HG02588 (cell line): Measurements from ENCODE around the gene SEC14L1.
"Not testable (repeated sequence)": the region's sequence is repeated elsewhere in the genome, so short reads cannot be mapped to it uniquely, and the experiment has no call there.

Experiments used
- ATAC-seq: cut with Tn5 transposase; IDR thresholded peaks from one replicate; pipeline ENCODE4 v1.9.1; 2021; ENCODE audit warnings: mild to moderate bottlenecking, moderate library complexity; ENCODE audit not compliant: unreplicated experiment

The SEC14L1 gene

DNA sequence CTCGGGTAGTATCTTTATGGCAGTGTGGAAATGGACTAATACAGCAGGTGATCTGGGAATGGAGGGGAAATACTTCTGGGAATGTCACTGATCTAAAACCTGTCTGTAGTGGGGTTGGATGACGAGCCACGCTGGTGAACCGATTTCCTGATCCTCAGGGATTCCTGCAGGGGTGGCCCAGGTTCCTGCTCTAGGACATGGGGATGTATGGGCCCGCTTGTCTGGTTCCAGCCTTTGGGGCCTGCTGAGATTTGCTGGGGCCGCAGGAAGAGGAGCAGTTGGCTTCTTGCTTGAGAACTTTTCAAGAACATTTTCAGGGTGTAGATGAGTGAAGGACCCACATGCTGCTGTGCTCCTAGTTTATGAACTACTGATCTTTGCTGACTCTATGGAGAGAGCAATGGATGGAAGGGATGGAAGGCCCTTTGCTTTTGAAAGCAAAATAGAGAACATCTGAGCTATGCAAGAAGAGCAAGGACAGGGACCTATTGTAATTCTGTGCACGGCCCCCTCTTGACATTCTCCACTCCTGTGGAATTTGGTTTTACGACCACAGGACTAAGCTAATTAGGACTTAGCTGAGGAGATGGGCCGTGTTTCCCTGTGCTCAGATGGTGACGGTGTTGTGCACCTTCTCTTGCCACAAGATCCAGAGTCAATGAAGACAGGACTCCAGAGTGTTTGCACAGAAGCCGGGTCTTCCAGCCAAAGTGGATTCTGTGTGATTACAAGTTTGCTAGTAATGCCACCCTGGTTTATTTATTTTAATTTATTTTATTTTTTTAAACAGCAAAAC is 90.5 kb downstream of the SEC14L1 start:
- ATAC-seq, result no peak

DNA sequence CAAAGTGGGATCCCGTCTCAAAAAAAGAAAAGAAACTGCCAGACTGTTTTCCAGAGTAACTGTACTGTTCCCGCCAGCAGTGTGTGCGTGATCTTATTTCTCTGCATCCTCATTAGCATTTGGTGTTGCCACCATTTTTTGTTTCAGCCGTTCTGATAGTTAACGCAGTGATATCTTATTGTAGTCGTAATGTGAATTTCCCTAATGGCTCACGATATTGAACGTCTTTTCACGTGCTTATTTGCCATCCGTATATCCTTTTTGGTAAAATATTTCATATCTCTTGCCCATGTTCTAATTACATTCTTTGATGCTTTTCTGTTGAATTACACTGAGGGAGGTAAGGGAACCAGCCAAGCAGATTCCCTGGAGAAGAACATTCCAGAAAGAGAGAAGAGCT is 92.4 kb downstream of the SEC14L1 start:
- ATAC-seq, result no peak

DNA sequence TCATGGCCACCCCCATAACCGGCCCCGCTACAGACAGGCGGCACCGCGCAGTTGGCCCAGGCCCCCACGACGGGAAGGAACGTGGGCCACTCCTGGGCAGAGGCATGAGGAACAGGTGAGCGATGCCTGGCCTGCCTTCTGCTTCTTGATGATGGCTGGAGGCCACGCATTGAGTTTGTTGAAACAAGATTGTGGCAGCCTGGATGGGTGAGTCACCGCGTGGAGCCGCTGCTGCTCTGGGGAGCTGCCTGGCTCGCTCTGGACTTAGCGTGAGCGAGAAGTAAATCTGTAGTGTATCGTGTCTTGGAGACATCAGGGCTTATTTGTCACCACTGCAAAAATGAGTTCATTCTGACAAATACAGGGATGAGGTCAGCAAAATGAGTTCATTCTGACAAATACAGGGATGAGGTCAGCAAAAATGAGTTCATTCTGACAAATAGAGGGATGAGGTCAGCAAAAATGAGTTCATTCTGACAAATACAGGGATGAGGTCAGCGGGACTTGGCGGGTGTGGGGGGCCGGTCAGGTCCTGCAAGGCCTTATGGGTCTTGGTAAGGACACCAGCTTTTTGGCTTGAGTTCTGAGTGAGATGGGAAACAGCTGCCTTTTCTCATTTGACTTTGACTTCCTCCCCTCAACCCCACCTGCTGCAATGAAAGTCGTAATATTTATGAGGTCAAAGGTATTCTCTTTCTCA is 93.0 kb downstream of the SEC14L1 start:
- no peak for ATAC-seq

DNA sequence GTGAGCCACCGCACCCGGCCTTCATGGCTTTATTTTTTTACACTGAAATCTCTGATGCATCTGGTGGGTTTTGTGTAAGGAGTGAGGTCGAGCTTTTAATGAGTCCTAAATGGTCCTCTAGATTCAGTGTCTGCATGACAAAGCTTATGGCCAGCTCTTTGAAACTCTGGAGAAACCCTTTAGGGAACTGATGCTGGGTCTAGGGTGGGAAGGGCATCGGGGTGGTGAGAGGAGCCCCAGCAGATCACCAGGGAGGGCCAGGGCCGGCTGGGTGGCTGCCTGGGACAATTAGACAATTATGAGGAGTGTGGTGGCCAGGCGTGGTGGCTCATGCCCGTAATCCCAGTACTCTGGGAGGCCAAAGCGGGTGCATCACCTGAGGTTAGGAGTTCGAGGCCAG is 93.9 kb downstream of the SEC14L1 start:
- ATAC-seq, result no peak

DNA sequence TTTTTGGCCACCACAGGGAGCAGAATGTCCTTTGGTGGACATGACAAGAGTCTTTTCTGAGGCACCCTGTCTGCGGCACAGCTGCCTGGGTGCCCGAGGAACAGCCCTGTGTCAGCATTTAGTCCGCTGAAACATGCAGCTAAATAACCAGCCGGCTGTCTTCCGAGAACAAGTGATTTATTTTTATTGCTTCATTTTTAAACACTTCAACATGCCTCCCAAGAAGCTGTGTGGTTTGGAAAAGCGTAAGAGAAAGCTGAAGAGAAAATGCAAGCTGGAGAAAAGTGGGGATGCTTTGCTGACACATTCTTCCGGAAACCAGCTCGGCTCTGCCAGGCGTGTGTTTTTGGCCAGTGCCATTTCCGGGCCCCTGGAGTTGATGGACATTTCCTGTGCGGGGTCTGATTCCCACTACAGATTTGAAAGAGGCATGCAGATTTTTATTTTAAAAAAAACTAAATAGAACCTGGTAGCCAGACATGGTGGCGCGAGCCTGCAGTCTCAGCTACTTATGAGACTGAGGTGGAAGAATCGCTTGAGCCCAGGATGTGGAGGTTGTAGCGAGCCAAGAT is 94.7 kb downstream of the SEC14L1 start:
- ATAC-seq, result no peak

DNA sequence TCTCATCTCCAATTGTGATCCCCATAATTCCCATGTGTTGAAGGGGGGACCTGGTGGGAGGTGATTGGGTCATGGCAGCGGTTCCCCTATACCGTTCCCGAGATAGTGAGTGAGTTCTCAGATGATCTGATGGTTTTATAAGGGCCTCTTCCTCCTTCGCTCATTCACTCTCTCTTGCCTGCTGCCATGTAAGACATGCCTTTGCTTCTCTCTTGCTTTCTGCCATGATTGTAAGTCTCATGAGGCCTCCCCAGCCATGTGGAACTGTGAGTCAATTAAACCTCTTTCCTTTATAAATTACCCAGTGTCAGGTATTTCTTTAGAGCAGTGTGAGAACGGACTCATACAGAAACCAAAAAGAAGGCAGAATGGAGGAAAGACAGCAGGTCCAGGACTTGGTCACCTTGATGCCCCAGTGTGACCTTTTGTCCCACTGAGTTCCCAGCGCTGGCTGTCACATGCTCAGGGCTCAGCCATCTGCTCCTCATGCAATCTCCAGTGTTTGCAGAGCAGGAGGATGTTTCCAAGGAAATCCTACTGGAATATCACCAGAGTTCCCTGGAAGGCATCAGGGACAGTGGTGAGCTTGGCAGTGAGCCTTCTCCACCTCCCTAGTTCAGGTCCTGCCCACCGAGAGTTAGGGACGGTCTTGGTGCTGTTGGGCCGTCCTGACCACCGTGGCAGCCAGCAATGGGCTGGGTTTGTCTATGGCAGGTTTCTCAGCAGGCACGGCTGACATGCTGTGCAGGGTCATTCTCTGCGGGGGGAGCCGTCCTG is 96.7 kb downstream of the SEC14L1 start:
- no peak for ATAC-seq

DNA sequence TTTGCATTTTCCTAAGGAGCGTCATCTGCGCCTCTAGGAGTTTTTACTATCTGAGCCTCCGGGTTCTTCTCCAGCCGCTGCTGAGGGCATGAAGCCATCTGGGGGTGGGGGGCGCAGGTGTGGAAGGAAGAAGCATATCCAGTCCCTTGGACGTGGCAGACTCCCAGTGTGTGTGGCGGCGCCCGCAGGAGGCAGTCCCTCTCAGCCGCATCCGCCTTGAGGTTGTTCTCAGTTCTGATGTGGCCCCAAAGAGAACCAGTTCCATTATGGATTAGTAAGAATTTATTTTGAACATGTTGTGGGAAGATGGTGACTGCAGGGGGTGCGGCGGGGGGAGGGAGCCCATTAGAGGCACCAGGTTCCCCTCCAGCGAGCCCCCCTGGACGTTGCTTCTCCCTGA is 100.2 kb downstream of the SEC14L1 start:
- no peak for ATAC-seq

DNA sequence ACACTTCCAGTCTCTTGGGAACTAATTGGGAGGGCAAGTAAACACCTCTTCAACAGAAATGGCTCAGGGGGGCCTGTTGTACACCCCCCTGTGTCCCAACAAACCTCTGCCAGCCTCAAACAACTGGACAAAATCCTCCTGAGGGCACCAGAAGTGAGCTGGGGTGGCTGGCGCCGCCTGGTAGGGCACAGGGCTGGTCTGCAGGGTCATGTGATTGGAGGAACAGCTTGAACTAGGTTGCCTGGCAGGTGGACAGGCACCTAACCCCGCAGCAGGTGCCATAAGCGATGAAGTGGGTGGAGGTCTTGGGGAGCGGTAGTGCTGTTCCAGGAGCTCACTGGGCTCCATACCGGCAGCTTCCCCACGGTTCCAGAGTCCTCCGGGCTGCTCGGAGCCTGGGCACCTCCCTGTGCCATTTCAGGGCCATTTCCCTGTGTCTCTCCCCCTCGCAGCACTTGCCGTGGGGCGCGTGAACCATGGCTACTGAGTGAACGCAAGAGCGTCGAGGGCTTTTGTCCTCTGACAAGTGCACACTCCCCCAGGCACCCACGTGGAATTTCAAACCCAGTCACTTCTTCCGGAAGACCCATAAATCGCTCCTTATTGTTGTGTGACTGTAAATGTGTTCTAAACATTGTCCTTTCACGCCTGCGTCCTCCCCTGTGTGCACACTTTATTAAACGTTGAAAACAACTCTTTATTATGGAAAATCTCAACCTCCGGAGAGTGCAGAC is 101.5 kb downstream of the SEC14L1 start:
- no peak for ATAC-seq

DNA sequence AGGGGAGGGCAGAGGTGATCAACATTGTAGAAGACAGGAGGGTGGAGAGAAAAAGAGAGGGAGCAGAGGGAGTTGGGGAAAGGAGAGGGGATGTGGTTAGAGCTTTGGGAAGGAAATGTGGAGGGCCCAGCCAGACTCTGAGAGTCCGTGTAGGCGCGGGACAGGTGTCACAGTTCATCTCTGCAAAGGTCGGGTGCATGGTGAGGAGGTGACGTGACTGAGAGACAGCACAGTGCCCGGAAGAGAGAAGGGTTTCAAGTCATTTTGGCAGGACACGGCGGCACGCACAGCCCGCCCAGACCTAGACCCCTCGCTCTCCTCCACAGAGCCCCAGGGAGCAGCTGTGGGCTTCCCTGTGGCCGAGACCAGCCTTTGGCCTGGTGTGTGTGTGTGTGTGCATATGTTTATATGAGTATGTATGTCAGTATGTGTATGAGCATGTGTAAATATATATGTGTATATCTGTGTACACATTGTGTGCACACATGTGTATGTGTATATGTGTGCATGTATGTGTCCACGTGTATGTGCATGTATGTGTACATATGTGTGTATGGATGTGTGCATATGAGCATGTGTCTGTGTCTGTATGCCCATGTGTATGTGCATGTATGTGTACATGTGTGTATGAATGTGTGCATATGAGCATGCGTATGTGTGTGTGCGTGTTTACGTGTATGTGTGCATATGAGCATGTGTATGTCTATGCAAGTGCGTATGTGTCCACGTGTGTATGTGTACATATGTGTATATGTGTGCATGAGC is 104.6 kb downstream of the SEC14L1 start:
- ATAC-seq, result peak; percentile 63

DNA sequence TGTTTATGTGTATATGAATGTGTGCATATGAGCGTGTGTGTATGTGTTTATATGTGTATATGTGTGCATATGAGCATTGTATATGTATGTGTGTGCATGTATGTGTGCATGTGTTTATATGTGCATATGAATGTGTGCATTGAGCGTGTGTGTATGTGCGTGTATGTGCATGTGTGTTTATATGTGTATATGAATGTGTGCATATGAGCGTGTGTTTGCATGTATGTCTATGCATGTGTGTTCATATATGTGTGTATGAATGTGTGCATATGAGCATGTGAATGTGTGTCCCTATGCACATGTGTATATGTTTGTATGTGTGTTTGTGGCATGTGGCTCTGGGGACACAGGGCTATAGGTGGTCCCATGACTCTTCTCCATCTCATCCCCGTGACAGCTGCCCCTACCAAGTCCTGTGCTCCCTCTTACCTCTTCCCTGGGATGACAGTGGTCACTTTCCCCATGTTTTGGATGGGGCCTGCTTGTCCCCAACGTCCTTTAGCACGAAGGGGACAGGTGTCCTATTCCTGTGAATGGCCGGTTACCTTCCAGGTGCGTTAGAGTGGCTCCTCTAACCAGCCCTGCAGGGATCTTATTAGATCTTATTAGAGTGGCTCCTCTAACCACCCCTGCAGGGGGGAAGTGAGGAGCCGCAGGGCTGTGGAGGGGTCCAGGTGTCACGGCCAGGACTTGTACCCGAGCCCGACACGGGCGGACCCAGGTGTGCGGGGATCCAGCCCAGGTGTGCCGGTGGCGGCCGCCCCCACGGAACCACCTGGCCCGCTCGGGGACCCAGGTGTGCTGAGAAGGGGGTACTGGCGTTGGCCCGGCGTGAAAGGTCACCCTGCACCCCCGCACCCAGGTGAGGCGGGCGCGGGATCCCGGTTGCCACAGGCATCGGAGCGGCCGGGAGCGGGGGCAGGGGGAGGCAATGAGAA is 105.6 kb downstream of the SEC14L1 start:
- no peak for ATAC-seq

DNA sequence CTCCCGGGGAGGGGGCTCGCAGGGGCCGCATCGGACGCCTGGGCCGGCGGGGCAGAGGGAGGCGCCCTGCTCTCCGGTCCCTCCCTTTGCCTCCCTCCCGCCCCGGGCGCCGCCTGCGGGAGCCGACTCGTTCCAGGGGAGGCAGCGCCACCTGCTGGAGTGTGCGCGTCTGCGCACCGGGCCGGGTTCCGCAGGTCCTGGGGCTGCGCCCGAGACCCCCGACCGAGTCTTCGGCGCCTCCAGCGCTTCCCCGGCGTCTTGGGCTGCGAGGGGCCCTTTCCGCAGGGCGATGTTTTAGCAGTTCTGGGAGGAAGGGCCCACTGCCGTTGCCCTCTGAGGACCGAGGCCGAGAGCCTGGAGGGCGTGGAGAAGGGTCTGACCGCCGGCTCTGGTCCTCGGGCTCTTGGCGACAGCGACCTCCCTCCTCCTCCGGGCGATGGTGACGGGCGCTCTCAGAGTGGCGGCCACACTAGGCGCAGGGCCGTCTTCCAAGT is 106.3 kb downstream of the SEC14L1 start:
- ATAC-seq, result no peak

DNA sequence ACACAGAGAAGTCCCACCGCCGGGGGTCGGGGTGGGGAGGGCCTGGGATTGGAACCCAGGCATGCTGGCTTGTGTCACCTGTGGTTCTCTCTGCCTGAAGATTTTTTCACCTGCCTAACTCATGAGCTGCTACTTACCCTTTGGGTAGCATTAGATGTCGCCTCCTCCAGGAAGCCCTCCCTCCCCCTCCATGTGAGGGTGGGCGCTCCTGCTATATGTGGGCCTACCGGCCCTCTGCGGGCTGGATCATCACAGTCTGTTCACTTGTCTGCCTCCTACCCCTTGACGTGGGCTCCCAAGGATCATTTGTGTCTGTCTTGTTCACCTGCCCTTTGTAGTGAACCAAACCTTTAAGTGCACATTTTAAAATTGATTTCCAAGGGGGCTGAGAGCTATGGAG is 106.8 kb downstream of the SEC14L1 start:
- ATAC-seq, result no peak

DNA sequence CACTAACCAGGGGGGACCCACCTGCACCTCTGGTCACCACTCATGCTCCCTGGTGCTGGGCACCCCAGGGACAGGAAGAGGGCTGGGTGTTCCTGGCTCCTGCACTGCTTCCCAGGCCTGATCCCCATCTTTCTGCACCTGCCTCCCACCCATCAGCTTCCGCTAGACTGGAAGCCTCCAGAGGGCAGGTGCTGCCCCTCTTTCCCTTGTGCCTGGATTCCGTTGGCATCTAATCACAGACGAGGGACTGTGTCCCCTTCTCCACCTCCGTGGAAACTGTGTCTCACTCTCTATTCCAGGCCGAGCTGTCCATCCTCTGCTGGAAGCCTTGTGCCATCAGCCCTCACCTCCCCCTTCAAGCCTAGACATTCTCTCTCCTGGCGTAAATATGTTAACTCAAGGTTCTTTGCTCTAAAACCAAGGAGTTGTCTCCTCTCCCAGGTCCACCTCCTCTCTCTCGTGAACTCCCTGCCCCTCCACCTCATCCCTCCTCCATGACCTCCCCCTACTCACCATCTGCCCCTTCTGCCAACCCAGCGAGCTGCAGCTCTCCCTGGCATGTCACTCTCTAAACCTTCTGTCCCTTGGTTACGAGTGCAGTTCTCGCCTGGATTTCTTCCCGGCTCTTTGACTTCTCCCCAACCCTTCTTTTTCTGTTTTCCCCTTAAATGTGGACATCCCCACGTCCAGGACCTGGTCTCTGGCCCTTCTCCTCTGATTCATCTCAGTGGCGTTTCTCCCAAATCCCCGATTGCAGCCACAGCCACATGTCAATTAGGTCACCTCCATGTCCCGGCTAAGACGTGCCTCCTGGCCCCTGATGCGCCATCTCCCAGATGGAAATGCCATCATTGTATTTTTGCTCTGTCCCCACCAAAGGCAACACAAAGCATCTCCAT is 107.7 kb downstream of the SEC14L1 start:
- ATAC-seq, result no peak

DNA sequence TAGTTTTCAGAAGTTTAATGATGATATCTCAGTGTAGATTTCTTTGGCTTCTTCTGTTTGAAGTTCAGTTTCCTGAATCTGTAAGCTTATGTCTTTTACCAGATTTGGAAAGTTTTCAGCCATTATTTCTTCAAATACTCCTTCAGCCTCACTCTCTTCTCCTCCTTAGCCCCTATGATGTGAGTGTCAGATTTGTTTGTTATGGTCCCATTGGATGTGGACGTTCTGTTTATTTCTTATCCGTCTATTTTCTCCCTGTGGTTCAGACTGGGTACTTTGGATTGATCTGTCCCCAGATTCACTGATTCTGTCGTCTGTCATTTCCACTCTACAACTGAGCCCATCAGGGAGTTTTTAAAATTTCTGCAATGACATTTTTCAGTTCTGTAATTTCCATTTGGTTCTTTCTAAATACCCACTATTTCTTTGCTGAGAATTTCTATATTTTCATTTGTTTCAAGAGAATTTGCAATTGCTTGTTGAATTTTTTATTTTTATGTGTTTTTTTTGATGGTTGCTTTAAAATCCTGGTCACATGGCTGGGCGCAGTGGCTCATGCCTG is 110.9 kb downstream of the SEC14L1 start:
- no peak for ATAC-seq

DNA sequence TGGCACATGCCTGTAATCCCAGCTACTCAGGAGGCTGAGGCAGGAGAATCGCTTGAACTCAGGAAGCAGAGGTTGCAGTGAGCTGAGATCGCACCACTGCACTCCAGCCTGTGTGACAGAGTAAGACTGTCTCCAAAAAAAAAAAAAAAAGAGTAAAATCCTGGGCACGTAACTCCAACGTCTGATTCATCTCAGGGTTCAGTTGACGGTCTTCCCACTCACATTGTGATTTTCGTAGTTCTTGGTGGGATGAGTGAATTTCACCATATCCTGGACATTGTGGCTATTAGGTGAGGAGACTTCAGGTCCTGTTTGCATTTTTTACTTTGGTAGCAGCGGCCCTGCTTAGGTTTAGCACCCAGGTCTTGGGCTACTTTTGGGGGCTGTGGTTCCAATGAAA is 111.5 kb downstream of the SEC14L1 start:
- not testable (repeated sequence) for ATAC-seq

DNA sequence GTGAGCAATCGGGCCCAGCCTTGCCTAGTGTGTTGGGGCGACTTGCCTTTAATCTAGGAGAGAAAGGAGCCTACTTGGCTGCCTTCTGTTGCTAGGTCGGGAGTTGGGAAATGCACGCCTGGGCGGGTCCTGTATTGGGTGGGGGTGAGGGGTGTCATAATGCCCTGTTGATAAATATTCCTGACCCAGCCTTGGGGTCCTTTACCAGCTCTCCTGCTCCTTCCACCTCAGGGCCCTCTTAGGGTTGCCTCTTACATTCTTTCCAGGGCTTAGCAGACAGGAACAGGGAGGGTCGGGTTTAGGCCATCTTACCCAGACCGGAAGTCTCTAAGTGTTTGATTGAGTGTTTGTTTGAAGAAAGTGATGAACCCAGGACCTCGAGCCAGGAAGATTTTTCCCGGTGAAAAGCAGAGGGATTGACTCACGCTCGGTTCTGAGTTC is 112.9 kb downstream of the SEC14L1 start:
- ATAC-seq, result no peak
